Neural progenitor cell (in vitro differentiated cells): ENCODE results near the gene PAM. TPM values are rescaled to one million over a fixed set of nuclear protein-coding genes. Genes with fewer than 3 reads are reported as not detected.

Experiments used
- DNase-seq: peaks from one replicate; pipeline ENCODE4 v3.0.0-alpha.2; 2016; ENCODE audit warnings: low spot score
- H2AFZ ChIP-seq: fragments of 200-600 bp; sonication (generic); replicated peaks from 2 replicates; pipeline ENCODE4 v1.6.1; 2016; ENCODE audit warnings: antibody characterized with exemption
- H3F3A ChIP-seq: fragments of 200-600 bp; sonication (generic); 2 replicates; pipeline ENCODE4 v1.6.1; 2016; ENCODE audit warnings: antibody characterized with exemption, low read depth
- H3K27ac ChIP-seq: fragments of 200-600 bp; sonication (generic); 2 replicates; pipeline ENCODE4 v1.5.1; 2016; ENCODE audit warnings: mild to moderate bottlenecking
- H3K27me3 ChIP-seq: fragments of 200-600 bp; sonication (generic); 2 replicates; pipeline ENCODE4 v1.6.1; 2016; ENCODE audit warnings: mild to moderate bottlenecking, moderate library complexity
- H3K36me3 ChIP-seq: fragments of 200-600 bp; sonication (generic); 2 replicates; pipeline ENCODE4 v1.5.1; 2016
- H3K4me1 ChIP-seq: fragments of 200-600 bp; sonication (generic); 2 replicates; pipeline ENCODE4 v1.6.1; 2016; ENCODE audit warnings: mixed run types
- H3K4me2 ChIP-seq: fragments of 200-600 bp; sonication (generic); 2 replicates; pipeline ENCODE4 v1.6.1; 2016
- H3K4me3 ChIP-seq: fragments of 200-600 bp; sonication (generic); 2 replicates; pipeline ENCODE4 v1.5.1; 2016
- H3K79me2 ChIP-seq: fragments of 200-600 bp; sonication (generic); 2 replicates; pipeline ENCODE4 v1.6.1; 2016; ENCODE audit warnings: low read depth
- H3K9ac ChIP-seq: fragments of 200-600 bp; sonication (generic); 2 replicates; pipeline ENCODE4 v1.6.1; 2016
- H3K9me3 ChIP-seq: fragments of 200-600 bp; sonication (generic); 2 replicates; pipeline ENCODE4 v1.5.1; 2016; ENCODE audit warnings: low read depth
- H4K20me1 ChIP-seq: fragments of 200-600 bp; sonication (generic); 2 replicates; pipeline ENCODE4 v1.6.1; 2016; ENCODE audit warnings: low read depth
- H3K27ac Mint-ChIP-seq: 3 replicates; pipeline ENCODE4 v1.8.0; 2021; ENCODE audit warnings: mixed read lengths
- H3K27me3 Mint-ChIP-seq: 2 replicates; pipeline ENCODE4 v1.8.0; 2022; ENCODE audit warnings: low read depth, mild to moderate bottlenecking, inconsistent platforms, moderate library complexity, mixed read lengths; ENCODE audit not compliant: insufficient read depth
- H3K36me3 Mint-ChIP-seq: 3 replicates; pipeline ENCODE4 v1.8.0; 2021; ENCODE audit warnings: mixed read lengths
- H3K4me1 Mint-ChIP-seq: 3 replicates; pipeline ENCODE4 v1.8.0; 2021; ENCODE audit warnings: mixed read lengths
- H3K4me3 Mint-ChIP-seq: 3 replicates; pipeline ENCODE4 v1.8.0; 2021; ENCODE audit warnings: mild to moderate bottlenecking, moderate library complexity, mixed read lengths
- H3K9me3 Mint-ChIP-seq: 3 replicates; pipeline ENCODE4 v1.8.0; 2020; ENCODE audit warnings: mixed read lengths
- CTCF ChIP-seq: fragments of 200-600 bp; sonication (generic); IDR thresholded peaks from 2 replicates; pipeline ENCODE4 v1.5.1; 2017; ENCODE audit warnings: antibody characterized with exemption, mild to moderate bottlenecking
- EZH2 ChIP-seq: fragments of 200-600 bp; sonication (generic); IDR thresholded peaks from 2 replicates; pipeline ENCODE4 v1.6.1; 2017; ENCODE audit warnings: antibody characterized with exemption, mild to moderate bottlenecking, moderate library complexity
- EZH2phosphoT487 ChIP-seq: fragments of 200-600 bp; sonication (generic); IDR thresholded peaks from 2 replicates; pipeline ENCODE4 v1.6.1; 2017; ENCODE audit warnings: antibody characterized with exemption
- total RNA-seq: library from RNA; depleted of rRNA; stranded (reverse); fragments of >200 nt; gene quantifications from 2 replicates; pipeline ENCODE4 v1.2.3, GENCODE V29; 2015; ENCODE audit warnings: low replicate concordance

Gene PAM
- total RNA-seq, 1 donor from 2014 or later = 246 TPM

GRCh38 chr5:103000089-103000488 is 245.0 kb downstream of the PAM start:
- Histone ChIP-seq H3K36me3 (no peaks in the 10 kb centered on the region), H3F3A (no peaks in the 10 kb centered on the region), H4K20me1 (no peaks in the 10 kb centered on the region), H2AFZ (no peak overlapping the region), H3K27me3 (no peaks in the 10 kb centered on the region), H3K9me3 (no peaks in the 10 kb centered on the region), H3K9ac (no peak overlapping the region), H3K4me3 (no peak overlapping the region), H3K4me2 (no peak overlapping the region), H3K27ac (no peak overlapping the region), H3K4me1 (no peaks in the 10 kb centered on the region), H3K79me2 (no peaks in the 10 kb centered on the region)
- H3K27ac Mint-ChIP-seq = no peak overlapping the region
- H3K4me1 Mint-ChIP-seq = peaks cover 9% of the 10 kb centered on the region
- TF ChIP-seq CTCF = no peak
- TF ChIP-seq EZH2 = no peak
- no peak for TF ChIP-seq EZH2phosphoT487
- DNase-seq = no peak
- peaks cover 30% of the 10 kb centered on the region for H3K36me3 Mint-ChIP-seq
- H3K9me3 Mint-ChIP-seq = peaks cover 4% of the 10 kb centered on the region
- H3K4me3 Mint-ChIP-seq = no peak overlapping the region
- no peaks in the 10 kb centered on the region for H3K27me3 Mint-ChIP-seq

GRCh38 chr5:103003872-103004271 is 248.8 kb downstream of the PAM start:
- Histone ChIP-seq H3K9ac (no peak overlapping the region), H3K4me2 (no peak overlapping the region), H3K27ac (no peak overlapping the region), H3K27me3 (no peaks in the 10 kb centered on the region), H3F3A (no peaks in the 10 kb centered on the region), H2AFZ (no peak overlapping the region), H3K79me2 (no peaks in the 10 kb centered on the region), H3K4me3 (no peak overlapping the region), H4K20me1 (no peaks in the 10 kb centered on the region), H3K36me3 (peaks cover 7% of the 10 kb centered on the region), H3K4me1 (no peaks in the 10 kb centered on the region), H3K9me3 (no peaks in the 10 kb centered on the region)
- no peak for DNase-seq
- TF ChIP-seq CTCF = no peak
- TF ChIP-seq EZH2phosphoT487 = no peak
- no peak for TF ChIP-seq EZH2
- no peak overlapping the region for H3K27ac Mint-ChIP-seq
- peaks cover 4% of the 10 kb centered on the region for H3K9me3 Mint-ChIP-seq
- H3K27me3 Mint-ChIP-seq = no peaks in the 10 kb centered on the region
- peaks cover 25% of the 10 kb centered on the region for H3K36me3 Mint-ChIP-seq
- no peak overlapping the region for H3K4me3 Mint-ChIP-seq
- peaks cover 5% of the 10 kb centered on the region for H3K4me1 Mint-ChIP-seq

- H4K20me1 ChIP-seq = no peaks in the 10 kb centered on the region
- DNase-seq = no peak
- no peaks in the 10 kb centered on the region for H3K79me2 ChIP-seq
- H2AFZ ChIP-seq = no peak overlapping the region
- no peaks in the 10 kb centered on the region for H3K27me3 ChIP-seq
- peaks cover 10% of the 10 kb centered on the region for H3K36me3 ChIP-seq
- no peak for TF ChIP-seq EZH2
- no peak for TF ChIP-seq CTCF
- TF ChIP-seq EZH2phosphoT487 = no peak
- peaks cover 5% of the 10 kb centered on the region for H3K4me1 Mint-ChIP-seq
- H3K27ac ChIP-seq = no peak overlapping the region
- H3K9ac ChIP-seq = no peak overlapping the region
- peaks cover 18% of the 10 kb centered on the region for H3K36me3 Mint-ChIP-seq
- H3K9me3 ChIP-seq = no peaks in the 10 kb centered on the region
- H3K27me3 Mint-ChIP-seq = no peaks in the 10 kb centered on the region
- no peaks in the 10 kb centered on the region for H3K4me1 ChIP-seq
- H3F3A ChIP-seq = no peaks in the 10 kb centered on the region
- H3K4me3 Mint-ChIP-seq = no peak overlapping the region
- no peaks in the 10 kb centered on the region for H3K9me3 Mint-ChIP-seq
- no peak overlapping the region for H3K4me3 ChIP-seq
- no peak overlapping the region for H3K27ac Mint-ChIP-seq
- H3K4me2 ChIP-seq = no peak overlapping the region
Observed at GRCh38 chr5:103005276-103005675, 250.2 kb downstream of the PAM start.
